ENCODE data around the gene TECPR1. TPM values are rescaled to one million over a fixed set of nuclear protein-coding genes. Genes with fewer than 3 reads are reported as not detected.

The TECPR1 gene
- total RNA-seq, 1 donor from 2014 or later: 25.5 TPM

DNA sequence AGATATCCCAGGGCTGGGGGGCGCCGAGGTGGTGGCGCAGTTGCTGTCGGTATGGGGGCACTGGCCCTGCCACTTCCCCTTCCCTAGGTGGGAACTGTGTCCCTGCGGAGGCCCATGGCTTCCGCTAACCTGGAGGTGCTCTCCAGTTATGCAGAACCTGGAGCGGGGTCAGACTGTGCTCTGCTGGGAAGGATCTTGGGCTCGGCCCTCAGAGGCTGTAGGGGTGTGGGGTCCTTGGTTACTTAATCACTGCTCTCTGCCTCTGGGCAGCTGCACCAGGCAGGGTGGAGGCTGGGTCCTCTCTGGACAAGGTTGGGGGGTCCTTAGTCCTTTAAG is 31.8 kb upstream of the TECPR1 start:
- DNase-seq (ENCODE audit: low spot score): no peak

DNA sequence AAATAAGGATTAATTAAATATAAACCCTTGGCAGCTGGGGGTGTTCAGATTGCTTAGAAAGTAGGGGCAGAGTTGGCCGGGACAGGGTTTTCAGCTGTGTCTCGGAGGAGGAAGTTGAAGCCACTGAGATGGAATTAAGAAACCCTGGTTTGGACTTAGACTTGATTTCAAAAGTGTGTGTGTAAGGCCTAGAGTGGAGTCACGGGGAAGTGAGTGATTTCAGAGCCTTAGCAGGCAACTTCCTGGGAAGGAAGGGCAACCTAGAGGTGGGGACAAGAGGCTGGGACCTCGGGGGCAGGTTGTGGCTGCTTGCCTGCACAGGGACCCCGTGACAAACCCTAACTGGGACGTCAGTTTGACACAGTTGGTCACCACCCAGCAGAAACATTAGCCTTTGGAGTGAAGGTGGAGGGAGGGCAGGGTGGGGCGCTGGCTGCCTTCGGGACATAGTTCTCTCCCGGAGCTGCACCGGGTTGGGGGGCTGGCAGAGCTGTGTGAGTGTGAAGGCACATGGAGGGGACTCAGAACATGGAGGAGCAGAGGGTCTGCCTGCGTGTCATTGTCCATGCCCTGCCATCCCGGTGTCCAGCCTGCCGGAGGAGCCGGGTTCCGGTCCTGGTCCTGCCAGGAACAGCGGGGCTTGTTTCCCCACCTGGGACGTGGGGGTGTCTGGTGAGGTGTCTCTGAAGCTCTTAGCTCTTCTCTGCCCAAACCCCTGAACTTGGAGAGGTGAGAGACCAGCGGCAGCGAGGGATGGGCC is 31.3 kb upstream of the TECPR1 start:
- DNase-seq (ENCODE audit: low spot score): no peak

DNA sequence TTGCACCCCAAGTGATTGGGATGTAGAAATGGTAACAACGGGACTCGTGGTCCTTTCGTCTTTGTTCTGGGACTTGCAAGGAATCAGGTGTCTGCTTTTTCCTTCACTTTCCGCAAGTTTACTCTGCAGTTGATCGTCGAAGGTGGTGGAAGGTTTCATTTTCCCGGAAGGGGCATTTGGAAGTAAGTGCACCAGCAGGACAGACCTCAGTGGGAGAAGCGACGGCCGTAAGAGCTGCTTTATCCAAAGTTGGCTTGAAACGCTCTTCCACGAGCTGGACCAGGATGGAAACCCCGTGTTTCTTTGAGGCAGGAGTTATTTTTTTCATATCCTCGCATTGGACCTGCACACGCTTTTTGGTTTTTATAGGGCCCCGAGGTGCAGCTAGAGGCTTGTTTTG is 30.7 kb upstream of the TECPR1 start:
- DNase-seq (ENCODE audit: low spot score): no peak

DNA sequence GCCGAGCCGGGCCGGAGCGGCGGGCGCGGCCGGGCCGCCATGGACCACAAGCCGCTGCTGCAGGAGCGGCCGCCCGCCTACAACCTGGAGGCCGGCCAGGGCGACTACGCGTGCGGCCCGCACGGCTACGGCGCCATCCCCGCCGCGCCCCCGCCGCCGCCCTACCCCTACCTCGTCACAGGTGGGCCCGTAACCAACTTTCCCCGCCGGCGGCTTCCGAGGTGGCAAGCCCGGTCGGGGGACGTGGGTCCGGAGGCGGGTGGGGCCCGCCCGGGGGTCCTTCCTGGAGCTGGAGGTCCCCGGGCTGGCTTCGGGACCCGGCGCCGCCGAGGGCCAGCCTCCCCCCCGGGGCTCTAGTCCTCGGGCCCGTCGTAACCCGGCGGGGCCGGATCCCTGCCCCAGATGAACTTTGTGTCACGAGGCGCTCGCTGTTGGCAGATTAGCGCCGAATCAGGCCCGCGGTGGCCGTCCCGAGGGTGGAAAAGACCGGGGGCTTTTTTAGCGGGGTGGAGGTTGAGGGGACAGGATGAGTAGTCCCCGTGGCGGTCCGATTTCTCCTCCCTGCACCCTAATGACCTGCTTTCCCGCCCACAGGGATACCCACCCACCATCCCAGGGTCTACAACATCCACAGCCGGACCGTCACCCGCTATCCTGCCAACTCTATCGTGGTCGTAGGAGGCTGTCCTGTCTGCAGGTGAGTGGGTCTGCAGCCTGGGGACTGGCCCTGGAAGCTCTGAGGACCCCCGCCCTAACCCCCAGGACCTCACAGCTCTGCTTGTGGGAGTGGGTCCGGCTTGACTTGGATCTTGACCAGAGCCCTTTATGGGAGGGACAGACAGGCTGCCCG is 29.9 kb upstream of the TECPR1 start:
- DNase-seq (ENCODE audit: low spot score): no peak

DNA sequence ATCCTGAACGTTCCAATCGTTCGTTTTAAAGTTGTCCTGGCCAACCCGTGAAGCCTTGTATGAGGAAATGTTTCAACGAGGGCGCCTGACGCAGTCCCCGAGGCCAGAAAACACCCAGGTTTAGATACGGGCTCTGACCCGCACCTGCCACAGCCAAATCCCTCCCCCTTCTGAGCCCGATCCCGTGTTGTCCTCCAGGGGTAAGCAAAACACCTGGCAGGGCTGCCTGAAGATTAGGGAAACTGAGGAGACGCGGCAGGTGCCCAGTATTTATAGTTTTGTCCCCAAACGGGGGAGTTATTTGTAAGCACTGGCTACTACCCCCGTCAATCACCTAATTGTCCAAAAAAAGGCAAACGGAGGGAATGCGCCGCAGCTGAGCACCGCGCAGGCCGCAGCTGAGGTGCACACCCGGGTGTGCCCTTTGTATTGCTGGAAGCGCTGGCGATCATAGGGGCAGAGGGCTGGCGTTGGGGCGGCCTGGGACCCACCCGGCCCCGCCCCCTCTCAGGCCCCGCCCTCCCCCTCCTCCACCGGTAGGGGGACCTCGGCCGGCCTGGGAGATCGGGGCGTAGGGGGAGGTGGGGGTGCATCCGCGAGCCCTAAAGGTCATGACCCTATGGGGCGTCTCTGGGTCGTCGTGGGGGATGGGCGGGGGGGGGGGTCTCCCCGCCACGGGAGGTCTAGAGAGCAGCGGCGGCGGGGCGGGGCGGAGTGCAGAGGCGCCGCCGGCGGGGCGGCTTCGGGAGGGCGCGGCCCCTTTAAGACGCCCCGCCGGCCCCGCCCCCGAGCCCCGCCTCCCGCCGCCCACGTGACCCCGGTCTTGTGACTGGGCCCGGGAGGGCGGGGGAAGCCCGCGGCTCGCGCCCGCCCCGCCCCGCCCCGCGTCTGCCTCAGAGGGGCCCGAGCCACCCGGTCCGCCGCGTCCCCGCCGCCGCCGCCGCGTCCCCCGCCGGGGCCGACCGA is 29.0 kb upstream of the TECPR1 start, which contains the start of gene BRI3:
Gene BRI3 (plus strand): TSS at position 896 of the 966 bp plus-strand sequence. CDS start 110 bp downstream, outside the sequence.
- DNase-seq (ENCODE audit: low spot score): peak; percentile 96

DNA sequence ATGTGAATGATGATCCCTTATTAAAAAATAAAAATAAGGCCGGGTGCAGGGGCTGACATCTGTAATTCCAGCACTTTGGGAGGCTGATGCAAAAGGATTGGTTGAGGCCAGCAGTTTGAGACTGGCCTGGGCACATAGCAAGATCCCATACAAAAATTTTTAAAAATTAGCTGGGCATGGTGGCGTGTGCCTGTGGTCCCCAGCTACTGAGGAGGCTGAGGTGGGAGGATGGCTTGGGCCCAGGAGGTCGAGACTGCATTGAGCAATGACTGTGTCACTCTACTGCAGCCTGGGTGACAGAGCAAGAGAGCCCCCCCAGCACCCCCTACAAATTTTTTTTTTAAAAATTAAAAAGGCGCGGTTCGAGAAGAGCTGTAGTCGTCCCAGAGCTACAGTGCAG is 28.3 kb upstream of the TECPR1 start:
- DNase-seq (ENCODE audit: low spot score): no peak

DNA sequence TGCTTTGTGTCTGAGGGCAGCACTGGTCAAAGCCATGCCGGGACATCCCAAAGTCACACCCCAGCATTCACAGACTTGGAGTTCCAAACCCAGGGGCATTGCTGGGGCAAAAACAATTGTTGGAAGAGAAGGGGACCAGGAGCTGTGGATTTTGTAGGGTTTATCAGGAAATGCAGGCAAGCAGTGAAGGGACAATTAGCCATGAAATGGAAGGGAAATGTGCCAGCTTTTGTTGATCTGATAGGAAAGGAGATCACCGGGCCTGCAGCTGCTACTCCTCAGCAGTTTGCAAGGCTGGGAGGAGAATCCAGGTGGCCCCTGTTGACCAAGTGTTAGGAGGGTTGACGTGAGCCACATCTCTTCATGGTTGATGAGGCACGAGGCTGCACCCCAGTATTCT is 26.9 kb upstream of the TECPR1 start:
- no peak for DNase-seq (ENCODE audit: low spot score)

DNA sequence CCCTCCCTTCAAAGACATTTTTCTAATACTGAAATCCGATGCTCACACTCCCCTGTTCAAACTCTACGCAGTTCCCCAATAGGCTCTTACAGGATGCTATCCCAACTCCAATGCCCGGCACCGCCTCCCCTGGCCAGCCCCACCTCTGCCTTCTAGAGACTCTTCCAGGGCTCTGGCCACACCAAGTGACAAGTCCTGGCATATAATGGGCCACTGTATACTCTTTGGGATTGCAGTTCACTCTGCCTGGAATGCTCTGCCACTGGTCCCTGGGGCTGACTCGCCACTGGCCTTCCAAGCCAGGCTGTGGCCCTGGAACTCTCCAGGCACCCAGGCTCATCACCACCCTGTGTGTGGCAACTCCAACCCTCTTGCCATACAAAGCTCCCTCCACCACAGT is 26.4 kb upstream of the TECPR1 start:
- no peak for DNase-seq (ENCODE audit: low spot score)

DNA sequence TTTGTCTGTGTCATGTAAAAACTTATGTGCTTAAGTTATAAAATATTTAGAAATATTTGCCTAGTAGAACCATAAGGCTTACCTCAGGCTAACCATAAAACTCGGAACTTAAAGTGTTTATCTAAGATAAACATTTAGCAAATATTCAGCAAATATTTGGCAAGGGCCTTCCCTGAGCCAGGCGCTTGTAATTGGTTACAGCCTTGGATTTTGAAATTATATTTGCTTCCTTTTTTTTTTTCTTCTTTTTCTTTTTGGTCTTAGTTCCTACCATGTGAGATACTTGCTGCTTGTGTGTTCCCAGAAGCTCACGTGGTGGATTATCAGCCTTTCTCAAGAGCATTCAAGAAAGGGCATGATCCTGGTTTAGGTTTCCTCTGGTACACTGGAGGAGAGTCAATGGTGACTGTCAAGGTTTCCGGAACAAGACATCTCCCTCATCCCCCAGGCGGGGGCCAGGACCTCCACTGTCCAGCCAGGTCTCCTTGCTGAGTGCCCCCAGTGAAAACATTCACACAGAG is 24.3 kb upstream of the TECPR1 start:
- no peak for DNase-seq (ENCODE audit: low spot score)

DNA sequence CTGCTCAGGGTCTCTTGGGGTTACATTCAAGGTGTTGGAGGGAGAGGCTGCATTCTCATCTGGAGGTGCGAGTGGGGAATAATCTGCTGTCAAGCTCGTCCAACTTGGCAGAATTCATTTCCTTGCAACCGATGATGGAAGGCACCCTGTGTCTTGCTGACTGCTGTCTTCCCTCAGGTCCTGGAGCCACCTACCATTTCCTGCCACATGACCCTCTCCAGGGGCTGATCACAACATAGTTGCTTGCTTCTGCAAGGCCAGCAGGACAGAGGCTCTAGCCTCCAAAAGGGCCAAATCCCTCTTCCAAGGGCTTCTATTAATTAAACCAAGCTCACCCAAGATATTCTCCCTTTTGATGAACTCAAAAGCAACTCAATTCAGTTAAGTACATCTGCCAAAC is 15.3 kb upstream of the TECPR1 start:
- no peak for DNase-seq (ENCODE audit: low spot score)

DNA sequence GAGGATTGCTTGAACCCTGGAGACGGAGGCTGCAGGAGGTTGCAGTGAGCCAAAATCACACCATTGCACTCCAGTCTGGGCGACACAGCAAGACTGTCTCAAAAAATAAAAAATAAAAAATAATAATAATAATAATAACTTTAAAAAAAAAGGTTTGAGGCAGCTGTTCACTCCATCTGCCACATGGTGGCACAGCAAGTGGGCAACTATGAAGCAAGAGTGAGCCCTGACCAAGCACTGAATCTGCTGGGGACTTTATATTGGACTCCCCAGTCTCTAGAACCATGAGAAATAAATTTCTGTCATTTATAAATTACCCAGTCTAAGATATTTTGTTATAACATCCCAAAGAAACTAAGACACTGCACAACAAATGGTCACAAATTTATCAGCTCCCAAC is 14.8 kb upstream of the TECPR1 start:
- DNase-seq (ENCODE audit: low spot score): no peak

DNA sequence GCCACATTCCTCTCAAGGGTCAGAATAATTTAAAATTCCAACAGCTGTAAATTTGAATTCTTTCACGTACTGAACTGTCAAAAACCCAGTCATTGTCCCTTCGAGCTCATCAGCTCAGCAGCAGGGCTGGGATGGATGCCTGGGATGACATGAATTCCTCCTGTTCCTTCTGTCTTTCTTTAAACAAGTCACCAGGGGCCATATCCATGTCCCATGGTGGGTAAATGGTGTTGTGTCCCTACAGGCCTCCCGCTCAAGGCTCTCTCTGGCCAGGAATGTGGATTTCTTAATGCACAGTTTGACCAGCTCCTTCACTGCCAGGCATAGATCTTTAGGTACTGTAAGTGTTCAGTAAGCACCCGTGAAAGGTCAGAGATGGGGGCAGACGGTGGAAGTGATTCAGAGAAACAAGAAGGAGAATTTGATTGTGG is 13.8 kb upstream of the TECPR1 start:
- DNase-seq (ENCODE audit: low spot score): no peak

DNA sequence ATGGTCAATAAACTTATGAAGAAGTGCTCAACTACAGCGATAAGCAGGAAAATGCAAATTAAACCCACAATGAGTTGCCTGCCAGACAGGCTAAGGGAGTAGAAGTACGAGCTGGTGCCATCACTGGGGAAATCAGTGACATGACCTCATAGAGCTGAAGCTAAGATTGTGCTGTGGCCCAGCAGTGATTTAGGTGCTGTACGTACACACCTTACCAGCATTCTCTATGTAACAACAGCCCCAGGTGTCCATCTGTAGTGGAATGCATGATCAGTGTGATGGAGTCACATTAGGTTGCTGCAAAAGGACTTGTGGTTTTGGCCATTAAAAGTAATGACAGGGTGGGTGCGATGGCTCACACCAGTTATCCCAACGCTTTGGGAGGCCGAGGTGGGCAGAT is 5.7 kb upstream of the TECPR1 start:
- no peak for DNase-seq (ENCODE audit: low spot score)

DNA sequence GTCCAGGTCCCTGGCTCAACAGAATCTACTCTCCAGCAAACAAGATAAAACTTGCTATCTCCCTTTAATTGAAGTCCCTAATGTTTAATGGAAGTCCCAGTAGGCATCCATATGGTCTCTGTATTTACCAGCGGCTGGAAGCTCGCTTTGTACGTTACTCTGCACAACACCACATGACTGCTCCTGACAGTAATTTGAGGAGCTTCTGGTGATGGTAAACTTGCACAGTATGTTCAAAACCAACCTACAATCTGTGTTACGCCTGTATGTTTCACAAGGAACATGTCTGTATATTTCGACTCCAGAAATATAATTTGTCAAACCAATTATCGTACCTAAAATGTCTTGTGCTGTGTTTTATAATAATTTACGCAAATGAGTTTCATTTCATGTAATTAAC is 4.4 kb upstream of the TECPR1 start:
- DNase-seq (ENCODE audit: low spot score): no peak

DNA sequence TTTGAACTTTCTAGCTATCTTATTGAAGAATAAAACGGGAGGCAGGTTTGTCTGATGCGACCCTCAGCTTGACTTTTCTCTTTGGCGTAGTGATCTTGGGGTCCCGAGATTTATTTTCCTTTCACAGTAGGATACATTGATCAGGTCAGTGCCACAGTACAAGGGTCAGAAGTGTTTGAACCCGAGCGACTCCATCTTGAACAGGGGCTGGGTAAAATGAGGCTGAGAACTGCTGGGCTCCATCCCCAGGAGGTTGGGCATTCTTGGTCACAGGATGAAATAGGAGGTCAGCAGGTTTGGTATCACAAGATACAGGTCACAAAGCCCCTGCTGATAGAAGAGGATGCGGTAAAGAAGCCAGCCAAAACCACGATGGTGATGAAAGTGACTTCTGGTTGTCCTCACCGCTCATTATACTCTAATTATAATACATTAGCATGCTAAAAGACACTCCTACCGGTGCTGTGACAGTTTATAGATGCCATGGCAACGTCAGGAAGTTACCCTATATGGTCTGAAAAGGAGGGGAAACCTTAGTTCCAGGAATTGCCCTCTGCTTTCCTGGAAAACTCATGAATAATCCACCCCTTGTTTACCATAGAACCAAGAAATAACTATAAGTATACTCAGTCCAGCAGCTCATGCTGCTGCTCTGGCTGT is 3.0 kb upstream of the TECPR1 start:
- DNase-seq (ENCODE audit: low spot score): no peak

DNA sequence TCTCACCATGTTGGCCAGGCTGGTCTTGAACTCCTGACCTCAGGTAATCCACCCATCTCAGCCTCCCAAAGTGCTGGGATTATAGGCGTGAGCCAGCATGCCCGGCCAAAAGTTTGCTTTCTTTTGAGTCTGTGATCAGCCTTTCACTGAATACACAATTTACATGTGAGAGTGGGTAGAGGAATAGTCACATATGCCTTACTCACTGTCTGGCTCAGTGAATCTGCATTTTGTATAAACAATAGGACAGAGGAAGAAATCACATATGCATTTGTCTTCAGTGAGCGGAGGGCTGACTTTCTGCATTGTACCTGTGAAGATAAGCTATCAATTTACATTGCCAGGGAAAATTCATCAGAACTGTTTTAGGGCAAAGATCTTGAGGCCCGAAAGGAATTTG is 2.5 kb upstream of the TECPR1 start:
- DNase-seq (ENCODE audit: low spot score): no peak

DNA sequence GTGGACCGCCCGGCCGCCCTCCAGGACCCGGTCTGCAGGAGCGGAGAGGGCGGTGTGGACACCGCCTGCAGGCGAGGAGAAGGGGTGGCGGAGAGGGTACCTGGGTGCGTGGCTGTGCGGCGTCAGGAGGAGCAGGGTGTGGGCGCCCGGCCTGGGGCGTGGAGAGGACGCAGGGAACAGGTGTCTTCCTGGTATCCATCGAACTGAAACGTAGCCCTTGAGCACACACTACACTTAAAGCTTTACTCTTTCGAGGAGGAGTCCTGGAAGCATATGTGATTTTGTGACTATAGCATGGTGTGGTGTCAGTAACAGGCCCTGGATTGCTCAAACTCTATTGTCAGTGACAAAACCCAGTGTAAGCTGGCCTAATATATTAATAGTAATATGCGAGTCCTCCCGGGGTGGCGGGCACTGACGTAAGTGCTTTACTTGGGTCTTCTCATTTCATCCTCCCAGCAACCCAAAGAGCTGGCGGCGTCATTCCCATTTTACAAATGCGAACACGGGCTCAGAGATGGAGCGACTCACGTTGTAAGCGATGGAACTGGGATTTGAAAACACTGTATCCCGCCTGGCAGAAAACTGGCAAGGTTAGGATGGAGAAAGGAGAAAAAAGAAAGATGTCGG is 508 bp upstream of the TECPR1 start:
- no peak for DNase-seq (ENCODE audit: low spot score)

DNA sequence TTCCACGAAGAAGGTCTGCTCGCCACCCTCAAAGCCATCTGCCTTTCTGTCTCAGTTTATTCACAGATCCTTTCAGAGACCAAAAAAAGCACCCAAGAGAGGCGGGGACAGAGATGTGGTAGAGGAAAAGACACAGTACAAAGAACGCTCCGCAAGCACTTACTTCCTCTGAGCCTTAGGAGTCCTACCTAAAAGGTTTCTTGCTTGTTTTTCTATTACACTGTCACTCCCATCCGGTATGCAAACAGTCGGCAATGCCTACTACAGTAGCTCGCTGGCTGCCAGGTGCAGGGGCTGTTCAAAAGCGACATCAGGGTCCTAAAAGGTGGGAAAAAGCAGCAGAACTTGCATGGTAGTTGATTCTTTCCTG is 816 bp downstream of the TECPR1 start:
- DNase-seq (ENCODE audit: low spot score): no peak

DNA sequence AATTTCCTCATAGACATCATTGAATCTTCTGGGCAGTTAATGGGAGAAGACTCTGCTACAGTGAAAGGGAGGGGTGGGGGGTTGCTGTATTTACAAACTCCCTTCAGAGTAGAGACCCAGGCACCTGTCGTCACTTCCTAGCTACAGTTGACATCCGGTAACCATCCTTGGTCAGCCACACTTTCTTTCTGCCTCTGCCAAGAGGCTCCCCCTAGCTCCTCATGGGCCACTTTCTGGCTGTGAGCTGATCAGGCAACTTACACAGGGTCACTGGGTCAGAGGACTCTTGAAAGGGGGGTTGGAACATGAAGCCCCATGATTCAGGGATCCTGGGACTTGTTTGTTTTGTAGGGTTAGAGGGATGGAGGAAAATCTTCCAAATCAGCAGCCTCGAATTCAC is 1.2 kb downstream of the TECPR1 start:
- no peak for DNase-seq (ENCODE audit: low spot score)

DNA sequence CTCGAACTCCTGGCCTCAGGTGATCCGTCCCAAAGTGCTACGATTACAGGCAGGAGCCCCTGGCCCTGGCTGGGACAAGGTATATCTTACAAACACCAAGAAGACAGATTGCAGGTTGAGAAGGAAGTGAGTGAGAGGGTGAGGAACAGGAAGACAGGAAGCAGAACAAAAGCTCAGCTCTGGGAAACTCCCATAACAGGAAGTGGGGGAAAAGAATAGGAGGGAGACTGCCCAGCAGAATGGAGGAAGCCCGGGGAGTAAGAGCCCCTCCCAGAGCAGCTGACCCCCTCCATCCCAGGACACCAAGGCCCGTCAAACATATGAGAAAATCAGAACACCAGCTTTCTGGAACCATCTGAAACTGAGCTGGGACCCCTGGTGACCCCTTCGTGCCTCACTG is 2.9 kb downstream of the TECPR1 start:
- DNase-seq (ENCODE audit: low spot score): no peak

Measured in mesenteric fat pad (tissue), 1 donor.